ENCODE measurements around the gene AQR.

AQR gene

DNA sequence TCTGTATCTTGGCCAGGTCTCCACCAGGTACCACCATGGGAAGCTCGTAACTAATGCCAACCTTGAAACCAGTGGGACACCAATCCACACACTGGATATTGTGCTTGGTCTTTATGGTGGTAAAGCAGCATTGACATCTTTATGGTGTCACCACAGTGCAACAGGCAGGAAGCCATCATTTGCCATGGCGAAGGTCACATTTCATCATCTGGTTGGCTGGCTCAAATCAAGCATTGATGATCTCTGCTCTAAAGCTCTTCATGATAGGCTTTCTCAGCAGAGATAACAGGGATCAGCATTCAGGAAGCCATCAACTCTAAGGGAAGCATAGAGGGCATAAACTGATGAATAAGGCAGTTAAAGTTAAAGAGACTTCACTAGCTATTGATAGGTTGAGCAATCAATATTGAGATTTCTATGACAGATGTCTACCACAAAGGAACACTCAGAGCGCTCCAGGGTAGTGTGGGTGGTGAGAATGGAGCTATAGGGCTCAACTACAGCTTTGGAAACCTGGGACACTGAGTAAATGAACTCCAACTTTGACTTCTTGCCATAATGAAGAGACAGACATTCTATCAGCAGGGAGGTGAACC lies 120.1 kb downstream of the AQR start:
- DNase-seq (ENCODE audit: low read depth in 1 of 2, low spot score in 1 of 2) = no peak
- H3K27me3 ChIP-seq (ENCODE audit: insufficient read depth, poor library complexity, severe bottlenecking) = no peaks in the 10 kb centered on the region
- TF ChIP-seq POLR2AphosphoS5 (IDR thresholded peaks at IDR 0.05; ENCODE audit: low read depth) (no peak), GABPA (IDR thresholded peaks at IDR 0.05; ENCODE audit: low read depth) (no peak), SPI1 (IDR thresholded peaks at IDR 0.05; ENCODE audit: borderline replicate concordance, low read depth) (no peak)
- TF ChIP-seq, protein P1, sequence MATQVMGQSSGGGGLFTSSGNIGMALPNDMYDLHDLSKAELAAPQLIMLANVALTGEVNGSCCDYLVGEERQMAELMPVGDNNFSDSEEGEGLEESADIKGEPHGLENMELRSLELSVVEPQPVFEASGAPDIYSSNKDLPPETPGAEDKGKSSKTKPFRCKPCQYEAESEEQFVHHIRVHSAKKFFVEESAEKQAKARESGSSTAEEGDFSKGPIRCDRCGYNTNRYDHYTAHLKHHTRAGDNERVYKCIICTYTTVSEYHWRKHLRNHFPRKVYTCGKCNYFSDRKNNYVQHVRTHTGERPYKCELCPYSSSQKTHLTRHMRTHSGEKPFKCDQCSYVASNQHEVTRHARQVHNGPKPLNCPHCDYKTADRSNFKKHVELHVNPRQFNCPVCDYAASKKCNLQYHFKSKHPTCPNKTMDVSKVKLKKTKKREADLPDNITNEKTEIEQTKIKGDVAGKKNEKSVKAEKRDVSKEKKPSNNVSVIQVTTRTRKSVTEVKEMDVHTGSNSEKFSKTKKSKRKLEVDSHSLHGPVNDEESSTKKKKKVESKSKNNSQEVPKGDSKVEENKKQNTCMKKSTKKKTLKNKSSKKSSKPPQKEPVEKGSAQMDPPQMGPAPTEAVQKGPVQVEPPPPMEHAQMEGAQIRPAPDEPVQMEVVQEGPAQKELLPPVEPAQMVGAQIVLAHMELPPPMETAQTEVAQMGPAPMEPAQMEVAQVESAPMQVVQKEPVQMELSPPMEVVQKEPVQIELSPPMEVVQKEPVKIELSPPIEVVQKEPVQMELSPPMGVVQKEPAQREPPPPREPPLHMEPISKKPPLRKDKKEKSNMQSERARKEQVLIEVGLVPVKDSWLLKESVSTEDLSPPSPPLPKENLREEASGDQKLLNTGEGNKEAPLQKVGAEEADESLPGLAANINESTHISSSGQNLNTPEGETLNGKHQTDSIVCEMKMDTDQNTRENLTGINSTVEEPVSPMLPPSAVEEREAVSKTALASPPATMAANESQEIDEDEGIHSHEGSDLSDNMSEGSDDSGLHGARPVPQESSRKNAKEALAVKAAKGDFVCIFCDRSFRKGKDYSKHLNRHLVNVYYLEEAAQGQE (IDR thresholded peaks at IDR 0.05; ENCODE audit: insufficient replicate concordance, low read depth) = no peak
- TF ChIP-seq, protein P2, sequence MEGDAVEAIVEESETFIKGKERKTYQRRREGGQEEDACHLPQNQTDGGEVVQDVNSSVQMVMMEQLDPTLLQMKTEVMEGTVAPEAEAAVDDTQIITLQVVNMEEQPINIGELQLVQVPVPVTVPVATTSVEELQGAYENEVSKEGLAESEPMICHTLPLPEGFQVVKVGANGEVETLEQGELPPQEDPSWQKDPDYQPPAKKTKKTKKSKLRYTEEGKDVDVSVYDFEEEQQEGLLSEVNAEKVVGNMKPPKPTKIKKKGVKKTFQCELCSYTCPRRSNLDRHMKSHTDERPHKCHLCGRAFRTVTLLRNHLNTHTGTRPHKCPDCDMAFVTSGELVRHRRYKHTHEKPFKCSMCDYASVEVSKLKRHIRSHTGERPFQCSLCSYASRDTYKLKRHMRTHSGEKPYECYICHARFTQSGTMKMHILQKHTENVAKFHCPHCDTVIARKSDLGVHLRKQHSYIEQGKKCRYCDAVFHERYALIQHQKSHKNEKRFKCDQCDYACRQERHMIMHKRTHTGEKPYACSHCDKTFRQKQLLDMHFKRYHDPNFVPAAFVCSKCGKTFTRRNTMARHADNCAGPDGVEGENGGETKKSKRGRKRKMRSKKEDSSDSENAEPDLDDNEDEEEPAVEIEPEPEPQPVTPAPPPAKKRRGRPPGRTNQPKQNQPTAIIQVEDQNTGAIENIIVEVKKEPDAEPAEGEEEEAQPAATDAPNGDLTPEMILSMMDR (IDR thresholded peaks at IDR 0.05; ENCODE audit: insufficient read depth, low read length) = no peak
- H3K4me3 ChIP-seq (replicated peaks; ENCODE audit: insufficient read depth, low read length) = no peak overlapping the region
- no peak overlapping the region for H3K27ac ChIP-seq (replicated peaks)

DNA sequence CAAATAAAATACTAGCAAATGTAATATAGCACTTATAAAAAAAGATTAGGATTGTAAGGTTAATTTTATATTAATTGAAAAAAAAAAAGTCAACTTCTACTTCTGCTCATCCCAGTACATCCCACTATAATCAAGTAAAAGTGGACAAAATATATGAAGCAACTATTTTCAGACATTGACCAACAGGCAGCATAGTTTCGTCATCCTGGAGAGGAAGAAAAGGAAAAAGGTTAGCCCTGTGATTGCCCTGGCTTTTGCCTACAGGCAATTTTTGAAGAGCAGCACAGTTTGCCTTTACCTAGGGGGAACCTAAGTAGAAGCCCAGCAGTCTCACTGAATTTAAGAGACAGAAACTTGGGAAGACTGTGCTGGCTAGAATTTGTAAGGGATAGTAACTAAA lies 121.9 kb downstream of the AQR start:
- TF ChIP-seq SPI1 (IDR thresholded peaks at IDR 0.05; ENCODE audit: borderline replicate concordance, low read depth) (no peak), GABPA (IDR thresholded peaks at IDR 0.05; ENCODE audit: low read depth) (no peak), POLR2AphosphoS5 (IDR thresholded peaks at IDR 0.05; ENCODE audit: low read depth) (no peak)
- TF ChIP-seq, protein P2 (IDR thresholded peaks at IDR 0.05; ENCODE audit: insufficient read depth, low read length) = no peak
- TF ChIP-seq, protein P1 (IDR thresholded peaks at IDR 0.05; ENCODE audit: insufficient replicate concordance, low read depth) = no peak
- Histone ChIP-seq H3K27me3 (ENCODE audit: insufficient read depth, poor library complexity, severe bottlenecking) (no peaks in the 10 kb centered on the region), H3K27ac (replicated peaks) (no peak overlapping the region), H3K4me3 (replicated peaks; ENCODE audit: insufficient read depth, low read length) (no peak overlapping the region)
- DNase-seq (ENCODE audit: low read depth in 1 of 2, low spot score in 1 of 2) = peak; percentile 21 to 47

DNA sequence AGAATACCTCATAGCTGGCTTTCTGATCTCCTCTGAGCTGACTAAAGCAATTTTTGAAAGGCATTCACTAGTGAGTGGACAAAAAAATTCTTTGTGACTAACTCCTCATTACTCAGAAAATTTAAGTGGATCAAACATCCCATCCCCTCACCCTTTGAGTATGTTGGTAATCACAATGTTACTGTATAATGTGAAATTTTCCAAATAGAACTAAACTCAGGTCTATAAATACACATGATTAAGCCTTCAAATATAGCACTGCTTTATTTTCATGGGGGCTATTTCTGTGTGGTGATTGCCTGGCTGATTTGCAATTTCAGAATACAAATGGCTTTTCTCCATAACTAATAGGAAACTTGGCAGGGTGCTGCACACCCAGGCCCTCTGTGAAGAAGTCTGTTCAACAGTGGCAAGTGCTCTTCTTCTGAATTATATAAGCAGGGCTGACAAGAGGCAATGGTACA lies 128.2 kb downstream of the AQR start:
- Histone ChIP-seq H3K27ac (replicated peaks) (no peak overlapping the region), H3K27me3 (ENCODE audit: insufficient read depth, poor library complexity, severe bottlenecking) (no peaks in the 10 kb centered on the region), H3K4me3 (replicated peaks; ENCODE audit: insufficient read depth, low read length) (no peak overlapping the region)
- TF ChIP-seq, protein P1 (IDR thresholded peaks at IDR 0.05; ENCODE audit: insufficient replicate concordance, low read depth) = no peak
- no peak for TF ChIP-seq GABPA (IDR thresholded peaks at IDR 0.05; ENCODE audit: low read depth)
- no peak for TF ChIP-seq POLR2AphosphoS5 (IDR thresholded peaks at IDR 0.05; ENCODE audit: low read depth)
- TF ChIP-seq, protein P2 (IDR thresholded peaks at IDR 0.05; ENCODE audit: insufficient read depth, low read length) = no peak
- no peak for TF ChIP-seq SPI1 (IDR thresholded peaks at IDR 0.05; ENCODE audit: borderline replicate concordance, low read depth)
- DNase-seq (ENCODE audit: low read depth in 1 of 2, low spot score in 1 of 2) = no peak

All from HL-60 (cell line).